ENCODE results near the gene DPPA5.
"Not testable (repeated sequence)": the region's sequence is repeated elsewhere in the genome, so short reads cannot be mapped to it uniquely, and the experiment has no call there.

DPPA5 gene

DNA sequence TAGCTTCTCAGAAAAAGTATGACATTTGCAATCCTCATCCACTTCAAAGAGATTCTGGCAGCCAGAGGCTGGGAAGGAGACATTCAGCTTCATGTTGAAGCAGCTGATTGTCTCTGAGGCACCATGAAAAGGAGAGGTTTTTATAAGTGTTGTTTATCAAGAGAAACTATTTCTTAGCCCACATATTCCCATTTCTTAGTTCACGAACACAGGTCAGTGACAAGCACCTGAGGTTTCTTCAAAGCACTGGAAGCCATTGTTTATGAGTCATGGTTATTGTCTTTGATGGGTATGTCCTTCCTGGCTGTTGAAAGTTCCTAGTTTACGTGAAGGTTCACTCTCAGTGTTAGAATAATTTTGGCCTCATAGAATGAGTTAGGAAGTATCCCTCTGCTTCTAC is 37.6 kb upstream of the DPPA5 start:
- ChIA-PET POLR2A (no interaction called here), CTCF (interaction anchor here (1.3 kb wide), 1 partner anchor 53 kb away, joined by 3 read pairs; no protein-coding TSS in a partner anchor)
- no peak for TF ChIP-seq CTCF (IDR thresholded peaks at IDR 0.05; ENCODE audit: insufficient read depth, low read length, missing control alignments)
- no peak for DNase-seq (ENCODE audit: low read depth, low spot score)
- no peak overlapping the region for H3K4me3 ChIP-seq (ENCODE audit: low read depth, low read length)

DNA sequence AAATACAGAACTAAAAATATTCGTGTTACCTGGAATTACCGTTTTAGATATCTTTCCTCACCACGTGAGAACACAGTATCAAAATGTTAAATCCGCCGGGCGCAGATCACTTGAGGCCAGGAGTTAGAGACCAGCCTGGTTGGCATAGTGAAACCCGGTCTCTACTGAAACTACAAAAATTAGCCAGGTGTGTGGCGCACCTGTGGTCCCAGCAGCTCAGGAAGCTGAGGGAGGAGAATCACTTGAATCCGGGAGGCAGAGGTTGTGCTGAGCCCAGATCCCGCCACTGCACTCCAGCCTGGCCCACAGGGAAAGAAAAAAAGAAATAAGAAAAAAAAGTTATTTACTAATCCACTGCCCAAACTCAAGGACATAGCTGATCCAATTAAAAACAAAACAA is 35.8 kb upstream of the DPPA5 start:
- POLR2A ChIA-PET = no interaction called here
- H3K4me3 ChIP-seq (ENCODE audit: low read depth, low read length) = no peak overlapping the region
- DNase-seq (ENCODE audit: low read depth, low spot score) = no peak
- no peak for TF ChIP-seq CTCF (IDR thresholded peaks at IDR 0.05; ENCODE audit: insufficient read depth, low read length, missing control alignments)
- CTCF ChIA-PET = interaction anchor here (0.7 to 0.8 kb wide), 2 partner anchors 12 to 37 kb away, joined by 3 read pairs; no protein-coding TSS in a partner anchor

GRCh38 chr6:73388800-73389512 is 34.9 kb upstream of the DPPA5 start:
- DNase-seq (ENCODE audit: low read depth, low spot score) = peak; percentile 5
- TF ChIP-seq CTCF (IDR thresholded peaks at IDR 0.05; ENCODE audit: insufficient read depth, low read length, missing control alignments) = peak; percentile 82
- H3K4me3 ChIP-seq (ENCODE audit: low read depth, low read length) = peak overlapping the region; percentile 65
- POLR2A ChIA-PET = interaction anchor here (0.9 to 1.1 kb wide), 2 partner anchors 50 to 72 kb away, joined by 3 to 5 read pairs; partner anchors contain the start of gene MTO1
- CTCF ChIA-PET = interaction anchor here (0.7 to 2.2 kb wide), 21 partner anchors 9 to 264 kb away, joined by 3 to 29 read pairs (median 4); no protein-coding TSS in a partner anchor

GRCh38 chr6:73388433-73388799 is 34.3 kb upstream of the DPPA5 start:
- POLR2A ChIA-PET = interaction anchor here (1.1 kb wide), 1 partner anchor 73 kb away, joined by 5 read pairs; the partner anchor contains the start of gene MTO1
- CTCF ChIA-PET = interaction anchor here (0.7 to 2.2 kb wide), 18 partner anchors 10 to 222 kb away, joined by 3 to 29 read pairs (median 4); no protein-coding TSS in a partner anchor
- H3K4me3 ChIP-seq (ENCODE audit: low read depth, low read length) = peak overlapping the region; percentile 65
- no peak for DNase-seq (ENCODE audit: low read depth, low spot score)
- no peak for TF ChIP-seq CTCF (IDR thresholded peaks at IDR 0.05; ENCODE audit: insufficient read depth, low read length, missing control alignments)

DNA sequence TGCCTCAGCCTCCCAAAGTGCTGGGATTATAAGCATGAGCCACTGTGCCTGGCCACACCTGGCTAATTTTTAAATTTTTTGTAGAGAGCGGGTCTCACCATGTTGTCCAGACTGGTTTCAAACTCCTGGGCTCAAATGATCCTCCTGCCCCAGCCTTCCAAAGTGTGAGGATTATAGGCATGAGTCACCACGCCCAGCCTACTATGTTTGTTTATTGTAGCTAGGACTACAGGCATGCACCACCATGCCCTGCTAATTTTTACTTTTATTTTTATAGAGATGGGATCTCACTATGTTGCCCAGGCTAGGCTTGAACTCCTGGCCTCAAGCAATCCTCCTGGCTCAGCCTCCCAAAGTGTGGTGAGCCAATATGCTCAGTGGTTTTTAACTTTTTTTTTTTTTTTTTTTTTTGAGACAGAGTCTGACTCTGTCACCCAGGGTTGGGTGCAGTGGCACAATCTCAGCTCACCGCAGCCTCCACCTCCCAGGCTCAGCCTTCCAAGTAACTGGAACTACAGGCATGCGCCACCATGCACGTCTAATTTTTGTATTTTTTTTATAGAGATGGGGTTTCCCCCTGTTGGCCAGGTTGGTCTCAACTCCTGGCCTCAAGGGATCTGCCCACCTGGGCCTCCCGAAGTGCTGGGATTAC is 28.5 kb upstream of the DPPA5 start:
- POLR2A ChIA-PET = no interaction called here
- CTCF ChIA-PET = interaction anchor here (0.9 kb wide), 1 partner anchor 12 kb away, joined by 3 read pairs; the partner anchor contains the start of gene OOEP
- no peak for TF ChIP-seq CTCF (IDR thresholded peaks at IDR 0.05; ENCODE audit: insufficient read depth, low read length, missing control alignments)
- no peak for DNase-seq (ENCODE audit: low read depth, low spot score)
- no peak overlapping the region for H3K4me3 ChIP-seq (ENCODE audit: low read depth, low read length)

- POLR2A ChIA-PET; DNase-seq (ENCODE audit: low read depth, low spot score); CTCF ChIA-PET; H3K4me3 ChIP-seq (ENCODE audit: low read depth, low read length): not testable (repeated sequence)
Measured at GRCh38 chr6:73381531-73381930, 27.5 kb upstream of the DPPA5 start.
